WTC11 (cell line): Measurements from ENCODE around the gene ILKAP.

Source experiments
- CREM ChIP-seq: sonication (generic); formaldehyde crosslinking; IDR thresholded peaks from 2 replicates; pipeline ENCODE4 v1.8.1; 2022; ENCODE audit warnings: mild to moderate bottlenecking, missing genetic modification reagents, moderate library complexity
- CTCF ChIP-seq: fragments of 200-600 bp; IDR thresholded peaks from 2 replicates; pipeline ENCODE4 v1.8.0; 2022; ENCODE audit warnings: antibody characterized with exemption
- FOXK1 ChIP-seq: sonication (generic); formaldehyde crosslinking; IDR thresholded peaks from 2 replicates; pipeline ENCODE4 v1.8.0; 2022; ENCODE audit warnings: mild to moderate bottlenecking, moderate library complexity, missing genetic modification reagents
- GABPB1 ChIP-seq: sonication (generic); formaldehyde crosslinking; IDR thresholded peaks from 2 replicates; pipeline ENCODE4 v1.8.1; 2023; ENCODE audit warnings: mild to moderate bottlenecking, missing genetic modification reagents
- HMGXB4 ChIP-seq: sonication (generic); formaldehyde crosslinking; IDR thresholded peaks from 2 replicates; pipeline ENCODE4 v1.8.1; 2023; ENCODE audit warnings: mild to moderate bottlenecking, moderate library complexity, missing genetic modification reagents
- IRF1 ChIP-seq: sonication (generic); formaldehyde crosslinking; IDR thresholded peaks from 2 replicates; pipeline ENCODE4 v1.8.0; 2023; ENCODE audit warnings: missing genetic modification reagents
- IRF2 ChIP-seq: sonication (generic); formaldehyde crosslinking; IDR thresholded peaks from 2 replicates; pipeline ENCODE4 v1.8.0; 2022; ENCODE audit warnings: low read depth, missing genetic modification reagents, borderline replicate concordance
- MAX ChIP-seq: sonication (generic); formaldehyde crosslinking; IDR thresholded peaks from 2 replicates; pipeline ENCODE4 v1.8.0; 2022; ENCODE audit warnings: mild to moderate bottlenecking, missing genetic modification reagents
- MLX ChIP-seq: sonication (generic); formaldehyde crosslinking; IDR thresholded peaks from 2 replicates; pipeline ENCODE4 v1.8.1; 2023; ENCODE audit warnings: mild to moderate bottlenecking, missing genetic modification reagents, moderate library complexity
- NFE2L1 ChIP-seq: sonication (generic); formaldehyde crosslinking; IDR thresholded peaks from 2 replicates; pipeline ENCODE4 v1.8.1; 2023; ENCODE audit warnings: missing genetic modification reagents
- PRRX2 ChIP-seq: fragments of 250-450 bp; sonication (Bioruptor Pico); IDR thresholded peaks from 2 replicates; pipeline ENCODE4 v1.8.0; 2021; ENCODE audit warnings: mild to moderate bottlenecking
- RELA ChIP-seq: sonication (generic); formaldehyde crosslinking; IDR thresholded peaks from 2 replicates; pipeline ENCODE4 v1.8.1; 2022; ENCODE audit warnings: missing genetic modification reagents, mild to moderate bottlenecking, borderline replicate concordance
- ZNF263 ChIP-seq: sonication (generic); formaldehyde crosslinking; IDR thresholded peaks from 2 replicates; pipeline ENCODE4 v1.8.1; 2022; ENCODE audit warnings: low read depth, mild to moderate bottlenecking, moderate library complexity, missing genetic modification reagents
- ZSCAN18 ChIP-seq: fragments of 250-450 bp; sonication (Bioruptor Pico); IDR thresholded peaks from 2 replicates; pipeline ENCODE4 v2.1.2; 2022; ENCODE audit warnings: mild to moderate bottlenecking, moderate library complexity

- no peak for TF ChIP-seq CTCF
- TF ChIP-seq RELA = no peak
- no peak for TF ChIP-seq FOXK1 (CRISPR knock-in tag)
- TF ChIP-seq ZSCAN18 = no peak
- no peak for TF ChIP-seq HMGXB4
- no peak for TF ChIP-seq MAX (CRISPR knock-in tag)
- TF ChIP-seq IRF2 (CRISPR knock-in tag) = no peak
- no peak for TF ChIP-seq ZNF263 (CRISPR knock-in tag)
- TF ChIP-seq MLX = no peak
- no peak for TF ChIP-seq GABPB1 (CRISPR knock-in tag)
- TF ChIP-seq PRRX2 (CRISPR knock-in tag) = no peak
- TF ChIP-seq CREM (CRISPR knock-in tag) = no peak
- TF ChIP-seq IRF1 (CRISPR knock-in tag) = no peak
- no peak for TF ChIP-seq NFE2L1 (CRISPR knock-in tag)
Measured at GRCh38 chr2:238130111-238130695, 73.3 kb downstream of the ILKAP start.
